Endodermal cell (in vitro differentiated cells): ENCODE measurements around the gene PRR12. TPM values are rescaled to one million over a fixed set of nuclear protein-coding genes. Genes with fewer than 3 reads are reported as not detected.

ENCODE experiments used
- DNase-seq: peaks from one replicate; pipeline ENCODE4 v3.0.0-alpha.2; 2017
- H3K27ac ChIP-seq: 2 replicates; pipeline ENCODE4 v1.5.1; 2013; ENCODE audit warnings: mild to moderate bottlenecking, low read depth, low read length, moderate library complexity
- H3K27me3 ChIP-seq: 2 replicates; pipeline ENCODE4 v1.6.1; 2013; ENCODE audit warnings: mild to moderate bottlenecking, low read length, moderate library complexity; ENCODE audit not compliant: insufficient read depth, control insufficient read depth, poor library complexity, severe bottlenecking
- H3K36me3 ChIP-seq: 2 replicates; pipeline ENCODE4 v1.7.0; 2013; ENCODE audit warnings: mild to moderate bottlenecking, low read length, moderate library complexity; ENCODE audit not compliant: control insufficient read depth, insufficient read depth
- H3K4me1 ChIP-seq: one replicate; pipeline ENCODE4 v1.7.0; 2013; ENCODE audit warnings: low read length; ENCODE audit not compliant: control insufficient read depth, insufficient read depth
- H3K4me3 ChIP-seq: 2 replicates; pipeline ENCODE4 v1.5.1; 2013; ENCODE audit warnings: mild to moderate bottlenecking, low read length, moderate library complexity
- H3K9ac ChIP-seq: 2 replicates; pipeline ENCODE4 v1.6.1; 2013; ENCODE audit warnings: mild to moderate bottlenecking, low read length, moderate library complexity; ENCODE audit not compliant: poor library complexity, severe bottlenecking; ENCODE audit errors: extremely low read depth
- H3K9me3 ChIP-seq: 2 replicates; pipeline ENCODE4 v1.6.1; 2013; ENCODE audit warnings: mild to moderate bottlenecking, low read length, moderate library complexity; ENCODE audit not compliant: control insufficient read depth
- H3K27ac Mint-ChIP-seq: 2 replicates; pipeline ENCODE4 v1.8.0; 2020; ENCODE audit warnings: mixed read lengths
- H3K27me3 Mint-ChIP-seq: 2 replicates; pipeline ENCODE4 v1.8.0; 2021; ENCODE audit warnings: mild to moderate bottlenecking, mixed read lengths; ENCODE audit not compliant: insufficient read depth
- H3K36me3 Mint-ChIP-seq: 2 replicates; pipeline ENCODE4 v1.8.0; 2020; ENCODE audit warnings: low read depth, mixed read lengths
- H3K4me1 Mint-ChIP-seq: 2 replicates; pipeline ENCODE4 v1.8.0; 2020; ENCODE audit warnings: mixed read lengths
- H3K4me3 Mint-ChIP-seq: 2 replicates; pipeline ENCODE4 v1.8.0; 2020; ENCODE audit warnings: mild to moderate bottlenecking, moderate library complexity, mixed read lengths
- H3K9me3 Mint-ChIP-seq: 2 replicates; pipeline ENCODE4 v1.8.0; 2020; ENCODE audit warnings: mild to moderate bottlenecking, mixed read lengths
- CTCF ChIP-seq: fragments of 200-600 bp; sonication (generic); conservative IDR thresholded peaks from 2 replicates; pipeline ENCODE4 v1.5.0; 2021; ENCODE audit warnings: antibody characterized with exemption, mild to moderate bottlenecking
- WGBS, 2 experiments: methylation state at CpG; one replicate each; pipeline versions ENCODE4 v1.1.5 to v1.1.7; 2013; ENCODE audit warnings: missing lambda C conversion rate in 2 of 2, mixed read lengths in 1 of 2; ENCODE audit not compliant: insufficient coverage in 1 of 2, insufficient read length in 1 of 2; 5-methylcytosine and 5-hydroxymethylcytosine counted together
- total RNA-seq, 2 donors: library from RNA; stranded (reverse); fragmentation: NEBNext Ultra II Directional in 1 of 2; extraction: Animal tissue kit (Norgen Biotek cat#: 25700) in 1 of 2; gene quantifications; 2 replicates in 1 of 2; 3 replicates in 1 of 2; pipeline ENCODE4 v1.2.1, GENCODE V29; 2021

PRR12 gene
- total RNA-seq, 2 donors from 2014 or later, result 67.6 to 69.6 TPM

- no peak overlapping the region for H3K9ac ChIP-seq
- Mint-ChIP-seq H3K9me3 (no peaks in the 10 kb centered on the region), H3K36me3 (peaks cover 60% of the 10 kb centered on the region), H3K27me3 (no peaks in the 10 kb centered on the region), H3K27ac (no peak overlapping the region), H3K4me1 (no peaks in the 10 kb centered on the region), H3K4me3 (no peak overlapping the region)
- no peaks in the 10 kb centered on the region for H3K27me3 ChIP-seq
- no peak overlapping the region for H3K27ac ChIP-seq
- H3K4me1 ChIP-seq, result no peaks in the 10 kb centered on the region
- peaks cover 62% of the 10 kb centered on the region for H3K36me3 ChIP-seq
- no peaks in the 10 kb centered on the region for H3K9me3 ChIP-seq
- no peak for TF ChIP-seq CTCF
- DNase-seq, result no peak
- H3K4me3 ChIP-seq, result no peak overlapping the region
- WGBS, 2 experiments, result 93 to 100% methylated on average over 7 to 22 of the region's 27 CpGs
These were observed 34.3 kb downstream of the PRR12 start for GRCh38 chr19:49624967-49625910.

- Mint-ChIP-seq H3K9me3 (no peaks in the 10 kb centered on the region), H3K27me3 (no peaks in the 10 kb centered on the region), H3K36me3 (peaks cover 57% of the 10 kb centered on the region), H3K27ac (no peak overlapping the region), H3K4me3 (no peak overlapping the region), H3K4me1 (no peaks in the 10 kb centered on the region)
- H3K4me1 ChIP-seq, result no peaks in the 10 kb centered on the region
- no peak overlapping the region for H3K27ac ChIP-seq
- no peak overlapping the region for H3K9ac ChIP-seq
- no peak for DNase-seq
- H3K9me3 ChIP-seq, result no peaks in the 10 kb centered on the region
- no peaks in the 10 kb centered on the region for H3K27me3 ChIP-seq
- peaks cover 59% of the 10 kb centered on the region for H3K36me3 ChIP-seq
- H3K4me3 ChIP-seq, result no peak overlapping the region
- TF ChIP-seq CTCF, result no peak
- 98 to 100% methylated on average over 5 to 7 of the region's 11 CpGs for WGBS, 2 experiments
These were observed 35.2 kb downstream of the PRR12 start for GRCh38 chr19:49626226-49626625.

- no peak overlapping the region for H3K4me3 Mint-ChIP-seq
- Histone ChIP-seq H3K27ac (no peak overlapping the region), H3K4me1 (no peaks in the 10 kb centered on the region), H3K27me3 (no peaks in the 10 kb centered on the region), H3K36me3 (peaks cover 36% of the 10 kb centered on the region), H3K9ac (no peak overlapping the region), H3K4me3 (no peak overlapping the region), H3K9me3 (no peaks in the 10 kb centered on the region)
- no peak for TF ChIP-seq CTCF
- peaks cover 34% of the 10 kb centered on the region for H3K36me3 Mint-ChIP-seq
- no peaks in the 10 kb centered on the region for H3K27me3 Mint-ChIP-seq
- H3K4me1 Mint-ChIP-seq, result no peaks in the 10 kb centered on the region
- WGBS, 2 experiments, result 81 to 95% methylated on average over 8 to 9 of the region's 9 CpGs
- H3K9me3 Mint-ChIP-seq, result no peaks in the 10 kb centered on the region
- H3K27ac Mint-ChIP-seq, result no peak overlapping the region
- DNase-seq, result no peak
These were observed 38.7 kb downstream of the PRR12 start for GRCh38 chr19:49629659-49630058.
